ENCODE data around the gene PTGS1.

- TF ChIP-seq RCOR1 (IDR thresholded peaks at IDR 0.05; ENCODE audit: low read depth, low read length) (no peak), CTCF (IDR thresholded peaks at IDR 0.05) (no peak), SMC3 (IDR thresholded peaks at IDR 0.05) (no peak), CHD2 (IDR thresholded peaks at IDR 0.05; ENCODE audit: low read length, partially characterized antibody) (no peak), MAX (IDR thresholded peaks at IDR 0.05) (no peak), POLR2A (IDR thresholded peaks at IDR 0.05; ENCODE audit: low read length) (no peak), CBX2 (IDR thresholded peaks at IDR 0.05; ENCODE audit: borderline replicate concordance, low read depth) (no peak), RAD21 (conservative IDR thresholded peaks at IDR 0.05 in 1 of 2, IDR thresholded peaks at IDR 0.05 in 1 of 2) (no peak), HMGXB4 (CRISPR knock-in tag; IDR thresholded peaks at IDR 0.05; ENCODE audit: borderline replicate concordance) (no peak), POLR2AphosphoS2 (conservative IDR thresholded peaks at IDR 0.05; ENCODE audit: low read length) (no peak), ELK1 (IDR thresholded peaks at IDR 0.05; ENCODE audit: low read depth, low read length) (no peak), EP300 (IDR thresholded peaks at IDR 0.05) (no peak)
These were observed 26.9 kb downstream of the PTGS1 start for GRCh38 chr9:122397749-122398148.
